ENCODE data around the gene ITPA. TPM values are rescaled to one million over a fixed set of nuclear protein-coding genes. Genes with fewer than 3 reads are reported as not detected.

Gene ITPA
- total and polyA plus RNA-seq, 2 of the 8 experiments (the other 6 are each of a cell fraction or from before 2014, with no cell fraction given), result 88.2 to 94.0 TPM

DNA sequence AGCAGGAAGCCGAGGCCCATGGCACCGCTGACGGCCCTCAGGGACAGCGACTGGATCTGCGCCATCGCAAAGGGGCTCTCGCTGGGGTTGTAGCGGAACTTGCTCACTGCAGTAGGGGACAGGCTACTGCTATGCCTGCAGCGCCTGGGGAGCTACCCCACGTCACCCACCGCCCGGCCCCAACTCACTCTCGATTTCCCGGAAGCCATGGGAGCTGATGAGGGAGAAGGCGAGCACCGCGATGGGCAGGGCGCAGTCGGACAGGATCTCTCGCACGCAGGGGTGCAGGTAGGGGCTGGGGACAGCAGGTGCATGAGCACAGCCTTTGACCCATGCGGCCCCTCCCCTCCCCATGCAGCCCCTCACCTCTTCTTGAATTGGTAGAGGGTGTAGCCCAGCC, 19.9 kb downstream of the ITPA start:
- H4K8ac ChIP-seq (ENCODE audit: extremely low read depth, insufficient read depth, low read length), result no peak overlapping the region
- CTCF ChIA-PET (ENCODE audit: partially characterized antibody), result interaction anchor here (1.0 to 2.4 kb wide), 2 partner anchors 9 to 19 kb away, joined by 4 to 6 read pairs; no protein-coding TSS in a partner anchor

More for the DNA sequence above, 19.9 kb downstream of the ITPA start:
- POLR2A ChIA-PET (ENCODE audit: partially characterized antibody), result interaction anchor here (0.7 to 8.1 kb wide), 2 partner anchors 11 to 19 kb away, joined by 3 to 61 read pairs; partner anchors contain the start of gene SLC4A11
- Histone ChIP-seq H4K20me1 (replicated peaks in 1 of 2; ENCODE audit: control insufficient read depth in 1 of 2, insufficient read depth in 2 of 2, low read length in 2 of 2) (peaks cover 0 to 2% of the 10 kb centered on the region in 2 experiments), H3K4me1 (replicated peaks in 1 of 4; ENCODE audit: control insufficient read depth in 3 of 4, insufficient read depth in 4 of 4, low read length in 3 of 4) (no peaks in the 10 kb centered on the region; a peak in 1 of 7 replicates), H3K23me2 (ENCODE audit: low read depth, low read length) (no peaks in the 10 kb centered on the region), H3K27me3 (replicated peaks in 1 of 4; ENCODE audit: control insufficient read depth in 3 of 4, extremely low read depth in 1 of 4, insufficient read depth in 3 of 4, low read length in 3 of 4) (no peaks in the 10 kb centered on the region), H3K79me1 (ENCODE audit: low read depth, low read length) (no peaks in the 10 kb centered on the region; the same call in 1 of the 2 replicates), H3K14ac (ENCODE audit: insufficient read length) (no peak overlapping the region), H3K23ac (ENCODE audit: insufficient read length) (no peak overlapping the region), H2BK120ac (replicated peaks; ENCODE audit: low read depth, low read length) (no peak overlapping the region), H3K36me3 (ENCODE audit: control insufficient read depth in 2 of 4, insufficient read depth in 4 of 4, low read length in 3 of 4) (peaks cover 0 to 8% (median 2%) of the 10 kb centered on the region in 4 experiments; a peak in 3 of 8 replicates), H4K5ac (ENCODE audit: insufficient read length, low read depth, low read length) (no peak overlapping the region), H3K9ac (replicated peaks in 1 of 4; ENCODE audit: extremely low read depth in 1 of 4, low read depth in 3 of 4, low read length in 3 of 4) (no peak overlapping the region), H2AFZ (ENCODE audit: low read length) (no peak overlapping the region), H3K18ac (ENCODE audit: extremely low read depth, low read length) (no peak overlapping the region), H2BK15ac (ENCODE audit: low read length) (no peak overlapping the region), H2BK12ac (ENCODE audit: low read depth, low read length) (no peak overlapping the region), H3K56ac (replicated peaks; ENCODE audit: insufficient read length, low read depth, low read length) (no peak overlapping the region), H3K9me3 (ENCODE audit: insufficient read depth in 2 of 2, low read depth in 1 of 2, low read length in 1 of 2) (no peaks in the 10 kb centered on the region), H2BK20ac (ENCODE audit: low read length) (no peak overlapping the region), H3K27ac (ENCODE audit: low read depth, low read length) (no peak overlapping the region), H3K4ac (replicated peaks; ENCODE audit: insufficient read length, low read depth, low read length) (no peak overlapping the region), H3K4me2 (ENCODE audit: insufficient read depth in 1 of 2, low read depth in 2 of 2, low read length in 2 of 2) (no peak overlapping the region), H4K91ac (replicated peaks; ENCODE audit: insufficient read length, low read length) (no peak overlapping the region), H3K79me2 (ENCODE audit: control insufficient read depth in 1 of 2, insufficient read depth in 2 of 2, low read length in 2 of 2) (no peaks in the 10 kb centered on the region), H2BK5ac (ENCODE audit: low read depth, low read length) (no peak overlapping the region), H2AK5ac (ENCODE audit: low read depth, low read length) (no peak overlapping the region), H3K4me3 (ENCODE audit: extremely low read depth in 1 of 4, insufficient read depth in 2 of 4, low read depth in 3 of 4, low read length in 4 of 4) (no peak overlapping the region)
- 94% methylated on average over 18 of the region's 22 CpGs; no CpG with 5 or more reads in 1 of the 2 experiments for WGBS, 2 experiments (ENCODE audit: extremely low coverage in 1 of 2, insufficient coverage in 1 of 2, insufficient read length in 1 of 2, insufficient replicate concordance in 2 of 2, low coverage in 1 of 2, low lambda C conversion rate in 2 of 2, missing lambda C conversion rate in 1 of 2)
- DNase-seq (ENCODE audit: low read depth in 1 of 2, low spot score in 2 of 2) (no peak), FAIRE-seq (no peak)
- no peak for TF ChIP-seq TCF12 (IDR thresholded peaks at IDR 0.05; ENCODE audit: low read depth, low read length)
- TF ChIP-seq KDM1A (IDR thresholded peaks at IDR 0.05; ENCODE audit: borderline replicate concordance, low read length), result no peak
- no peak for TF ChIP-seq BRCA1 (IDR thresholded peaks at IDR 0.05; ENCODE audit: low read depth, low read length)
- TF ChIP-seq HDAC2 (IDR thresholded peaks at IDR 0.05; ENCODE audit: borderline replicate concordance in 1 of 2, low read depth in 2 of 2, low read length in 2 of 2), result no peak
- TF ChIP-seq YY1 (IDR thresholded peaks at IDR 0.05; ENCODE audit: low read depth, low read length), result no peak
- no peak for TF ChIP-seq FOSL1 (IDR thresholded peaks at IDR 0.05; ENCODE audit: insufficient read depth, low read depth, low read length)
